GM19238 (cell line): Measurements from ENCODE around the gene ASGR2.

ENCODE experiments used
- DNase-seq: peaks from one replicate; pipeline ENCODE4 v3.0.0; 2011; ENCODE audit warnings: low spot score; ENCODE audit not compliant: insufficient read length

Gene ASGR2

GRCh38 chr17:7064261-7064660 lies 50.4 kb downstream of the ASGR2 start:
- DNase-seq = no peak

GRCh38 chr17:7063518-7064094 lies 51.0 kb downstream of the ASGR2 start:
- no peak for DNase-seq

DNA sequence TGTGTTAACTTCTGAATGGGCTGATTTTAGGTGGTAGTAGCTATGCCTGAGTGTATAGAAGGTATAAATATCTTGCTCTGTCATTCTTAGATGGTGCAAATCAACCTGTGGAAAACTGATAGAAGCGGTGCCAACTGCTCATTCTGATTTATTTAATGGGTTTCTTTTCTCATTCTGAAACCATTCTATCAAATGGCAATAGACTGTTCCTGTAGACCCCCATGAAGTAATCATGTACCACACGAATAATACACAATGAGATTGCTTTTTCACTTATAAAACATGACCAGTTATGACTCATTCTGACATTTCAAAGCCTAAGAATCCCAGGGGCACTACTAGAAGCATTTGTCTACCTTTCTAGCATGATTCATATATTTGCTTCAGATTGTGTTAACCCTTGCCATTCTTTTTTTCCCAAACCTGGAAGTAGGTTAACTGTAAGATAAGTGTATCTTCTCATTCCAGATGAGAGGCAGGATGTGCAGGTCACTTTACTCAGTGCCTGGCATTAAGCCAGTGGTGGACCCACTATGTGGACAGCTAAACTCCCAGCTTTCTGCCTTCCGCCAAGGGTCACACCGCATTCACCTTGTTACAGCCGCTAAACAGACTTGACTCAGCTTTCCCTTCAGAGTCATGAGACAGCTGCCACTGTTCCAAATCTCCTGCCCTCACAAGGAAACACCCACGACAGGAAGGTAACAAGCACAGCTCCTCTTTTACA lies 54.3 kb downstream of the ASGR2 start:
- DNase-seq = no peak

- DNase-seq = no peak
Measured at GRCh38 chr17:7058831-7059447, 55.7 kb downstream of the ASGR2 start.

- no peak for DNase-seq
Measured at GRCh38 chr17:7056386-7056785, 58.2 kb downstream of the ASGR2 start.
